Fibroblast of lung (primary cell): ENCODE results near the gene XPC.

Experiments
- EZH2 ChIP-seq: IDR thresholded peaks from 2 replicates; pipeline ENCODE4 v1.5.1; 2012; ENCODE audit warnings: low read length, control low read depth, mild to moderate bottlenecking; ENCODE audit errors: missing control alignments
- TF ChIP-seq, protein P1 (sequence below), 2 donors: IDR thresholded peaks in 1 of 2; conservative IDR thresholded peaks in 1 of 2; 1 replicate in 1 of 2; 2 replicates in 1 of 2; pipeline ENCODE4 v1.5.1; 2011 to 2012; ENCODE audit warnings: low read length in 2 of 2, control low read depth in 1 of 2, inconsistent platforms in 1 of 2, low read depth in 1 of 2, mild to moderate bottlenecking in 1 of 2

GRCh38 chr3:14222457-14222856 lies 44.1 kb upstream of the XPC start:
- TF ChIP-seq, protein P1, sequence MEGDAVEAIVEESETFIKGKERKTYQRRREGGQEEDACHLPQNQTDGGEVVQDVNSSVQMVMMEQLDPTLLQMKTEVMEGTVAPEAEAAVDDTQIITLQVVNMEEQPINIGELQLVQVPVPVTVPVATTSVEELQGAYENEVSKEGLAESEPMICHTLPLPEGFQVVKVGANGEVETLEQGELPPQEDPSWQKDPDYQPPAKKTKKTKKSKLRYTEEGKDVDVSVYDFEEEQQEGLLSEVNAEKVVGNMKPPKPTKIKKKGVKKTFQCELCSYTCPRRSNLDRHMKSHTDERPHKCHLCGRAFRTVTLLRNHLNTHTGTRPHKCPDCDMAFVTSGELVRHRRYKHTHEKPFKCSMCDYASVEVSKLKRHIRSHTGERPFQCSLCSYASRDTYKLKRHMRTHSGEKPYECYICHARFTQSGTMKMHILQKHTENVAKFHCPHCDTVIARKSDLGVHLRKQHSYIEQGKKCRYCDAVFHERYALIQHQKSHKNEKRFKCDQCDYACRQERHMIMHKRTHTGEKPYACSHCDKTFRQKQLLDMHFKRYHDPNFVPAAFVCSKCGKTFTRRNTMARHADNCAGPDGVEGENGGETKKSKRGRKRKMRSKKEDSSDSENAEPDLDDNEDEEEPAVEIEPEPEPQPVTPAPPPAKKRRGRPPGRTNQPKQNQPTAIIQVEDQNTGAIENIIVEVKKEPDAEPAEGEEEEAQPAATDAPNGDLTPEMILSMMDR (conservative IDR thresholded peaks at IDR 0.05 in 1 of 2, IDR thresholded peaks at IDR 0.05 in 1 of 2; ENCODE audit: low read depth in 1 of 2, low read length in 2 of 2): no peak
- TF ChIP-seq EZH2: no peak
